Ovary (tissue), 3 donors: Measurements from ENCODE around the gene PCDHB3.

Experiments
- EP300 ChIP-seq: sonication (generic); formaldehyde crosslinking; IDR thresholded peaks from one replicate; pipeline ENCODE4 v1.6.1; 2017; ENCODE audit warnings: antibody characterized with exemption
- TF ChIP-seq, protein P1 (sequence below), 3 donors: fragments of 450-650 bp in 2 of 3; fragments of 200-600 bp in 1 of 3; IDR thresholded peaks; one replicate each; pipeline versions ENCODE4 v1.5.1 to v1.8.0; 2016 to 2022; ENCODE audit warnings: antibody characterized with exemption in 3 of 3, mild to moderate bottlenecking in 1 of 3
- donor health status: DM: no; HTN: no; CAD: no.

DNA sequence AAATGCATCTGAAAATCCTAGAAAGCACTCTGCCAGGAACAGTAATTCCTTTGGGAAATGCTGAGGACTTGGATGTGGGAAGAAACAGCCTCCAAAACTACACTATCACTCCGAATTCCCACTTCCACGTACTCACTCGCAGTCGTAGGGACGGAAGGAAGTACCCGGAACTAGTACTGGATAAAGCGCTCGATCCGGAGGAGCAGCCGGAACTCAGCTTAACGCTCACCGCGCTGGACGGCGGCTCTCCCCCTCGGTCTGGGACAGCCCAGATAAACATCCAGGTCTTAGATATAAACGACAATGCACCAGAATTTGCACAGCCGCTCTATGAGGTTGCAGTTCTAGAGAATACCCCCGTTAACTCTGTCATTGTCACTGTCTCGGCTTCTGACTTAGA is 786 bp downstream of the PCDHB3 start:
- TF ChIP-seq, protein P1, sequence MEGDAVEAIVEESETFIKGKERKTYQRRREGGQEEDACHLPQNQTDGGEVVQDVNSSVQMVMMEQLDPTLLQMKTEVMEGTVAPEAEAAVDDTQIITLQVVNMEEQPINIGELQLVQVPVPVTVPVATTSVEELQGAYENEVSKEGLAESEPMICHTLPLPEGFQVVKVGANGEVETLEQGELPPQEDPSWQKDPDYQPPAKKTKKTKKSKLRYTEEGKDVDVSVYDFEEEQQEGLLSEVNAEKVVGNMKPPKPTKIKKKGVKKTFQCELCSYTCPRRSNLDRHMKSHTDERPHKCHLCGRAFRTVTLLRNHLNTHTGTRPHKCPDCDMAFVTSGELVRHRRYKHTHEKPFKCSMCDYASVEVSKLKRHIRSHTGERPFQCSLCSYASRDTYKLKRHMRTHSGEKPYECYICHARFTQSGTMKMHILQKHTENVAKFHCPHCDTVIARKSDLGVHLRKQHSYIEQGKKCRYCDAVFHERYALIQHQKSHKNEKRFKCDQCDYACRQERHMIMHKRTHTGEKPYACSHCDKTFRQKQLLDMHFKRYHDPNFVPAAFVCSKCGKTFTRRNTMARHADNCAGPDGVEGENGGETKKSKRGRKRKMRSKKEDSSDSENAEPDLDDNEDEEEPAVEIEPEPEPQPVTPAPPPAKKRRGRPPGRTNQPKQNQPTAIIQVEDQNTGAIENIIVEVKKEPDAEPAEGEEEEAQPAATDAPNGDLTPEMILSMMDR (IDR thresholded peaks at IDR 0.05) = no peak
- no peak for TF ChIP-seq EP300
